Suprapubic skin (tissue), 4 donors: ENCODE data around the gene ZDHHC3.

Source experiments
- CTCF ChIP-seq, 2 donors: fragments of 200-600 bp in 1 of 2; fragments of 450-650 bp in 1 of 2; sonication (generic) in 1 of 2; IDR thresholded peaks; one replicate each; pipeline ENCODE4 v1.5.1; 2016 to 2019; ENCODE audit warnings: antibody characterized with exemption in 2 of 2, mild to moderate bottlenecking in 1 of 2, moderate library complexity in 1 of 2
- EP300 ChIP-seq: sonication (generic); formaldehyde crosslinking; IDR thresholded peaks from one replicate; pipeline ENCODE4 v1.6.1; 2017; ENCODE audit warnings: antibody characterized with exemption
- POLR2A ChIP-seq, 2 donors: fragments of 450-650 bp; IDR thresholded peaks; one replicate each; pipeline ENCODE4 v1.6.1; 2017; ENCODE audit warnings: antibody characterized with exemption in 2 of 2, mild to moderate bottlenecking in 2 of 2, moderate library complexity in 2 of 2
- POLR2AphosphoS5 ChIP-seq, 3 donors: sonication (generic); formaldehyde crosslinking; IDR thresholded peaks; one replicate each; pipeline ENCODE4 v1.6.1; 2017; ENCODE audit warnings: antibody characterized with exemption in 3 of 3

GRCh38 chr3:44968447-44968858 lies 7.5 kb downstream of the ZDHHC3 start:
- TF ChIP-seq CTCF (IDR thresholded peaks at IDR 0.05) = no peak
- no peak for TF ChIP-seq POLR2A (IDR thresholded peaks at IDR 0.05)
- no peak for TF ChIP-seq POLR2AphosphoS5 (IDR thresholded peaks at IDR 0.05)
- TF ChIP-seq EP300 = no peak
